OCI-M2 (cell line): ENCODE data around the gene MTF2.

ENCODE experiments used
- DNase-seq: peaks from one replicate; lab custom pipeline; 2025; ENCODE audit not compliant: unreplicated experiment; lab: John Stamatoyannopoulos, UW

The MTF2 gene

GRCh38 chr1:93180723-93181613 lies 101.9 kb downstream of the MTF2 start, which contains the start of gene CCDC18:
Gene CCDC18 (plus strand): TSS chr1:93180724. CDS start chr1:93183362, 2,638 bp downstream.
- DNase-seq: no peak

DNA sequence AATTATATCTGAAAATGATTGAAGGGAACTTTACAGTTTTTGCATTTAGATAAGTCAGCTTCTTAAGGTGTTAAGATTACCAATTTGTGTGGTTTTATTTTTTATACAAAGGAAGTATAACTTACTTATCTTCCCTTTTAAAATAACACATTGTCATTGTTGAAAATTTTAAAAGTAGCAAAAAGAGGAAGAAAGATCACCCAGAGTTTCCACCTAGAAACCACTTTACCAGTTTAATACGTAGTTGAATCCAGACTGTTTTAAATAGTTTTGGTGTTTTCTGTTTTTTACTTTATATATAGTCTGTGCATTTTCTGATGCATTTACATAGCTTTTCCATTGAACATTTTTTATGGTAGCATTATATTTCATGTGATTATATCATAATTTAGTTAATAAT lies 107.6 kb downstream of the MTF2 start:
- DNase-seq: no peak
